Measurements from ENCODE around the gene AFF3.

DNA sequence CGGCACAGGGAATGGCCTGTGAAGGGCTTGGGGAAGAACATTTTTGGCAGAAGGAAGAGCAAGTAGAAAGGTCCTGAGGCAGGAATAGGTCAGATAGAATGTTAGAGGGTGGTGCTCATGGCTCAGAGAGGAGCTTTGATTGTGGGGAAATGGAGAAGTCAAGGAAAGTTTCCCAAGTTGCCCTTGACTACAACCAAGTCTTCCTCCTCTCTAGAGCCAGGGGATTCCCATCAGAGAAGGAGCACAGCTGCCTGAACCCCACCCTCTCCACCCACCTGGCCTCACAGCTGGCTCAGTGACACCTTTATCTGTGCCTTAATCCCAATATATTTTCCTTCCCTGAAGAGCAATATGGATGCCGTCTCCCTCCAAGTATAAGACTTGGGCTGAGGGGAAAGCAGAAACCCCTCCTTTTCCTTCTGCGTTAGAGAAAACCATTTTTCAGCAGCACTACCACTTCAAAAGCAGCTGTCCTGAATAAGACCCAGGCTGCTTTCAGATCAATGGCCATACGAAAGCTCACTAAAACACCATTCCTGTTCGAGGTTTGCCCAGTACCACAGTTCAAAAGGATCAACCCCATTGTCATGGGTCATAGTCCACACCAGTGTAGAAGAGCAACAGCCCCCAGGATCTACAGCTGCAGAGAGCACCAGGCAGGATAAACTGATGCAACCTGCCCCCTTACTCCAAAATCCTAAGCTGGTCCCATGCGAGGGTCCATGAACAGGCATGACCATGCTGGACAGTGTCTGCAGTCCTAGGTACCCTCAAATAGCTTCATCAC lies 199.6 kb downstream of the AFF3 start:
- TF ChIP-seq, protein P1, sequence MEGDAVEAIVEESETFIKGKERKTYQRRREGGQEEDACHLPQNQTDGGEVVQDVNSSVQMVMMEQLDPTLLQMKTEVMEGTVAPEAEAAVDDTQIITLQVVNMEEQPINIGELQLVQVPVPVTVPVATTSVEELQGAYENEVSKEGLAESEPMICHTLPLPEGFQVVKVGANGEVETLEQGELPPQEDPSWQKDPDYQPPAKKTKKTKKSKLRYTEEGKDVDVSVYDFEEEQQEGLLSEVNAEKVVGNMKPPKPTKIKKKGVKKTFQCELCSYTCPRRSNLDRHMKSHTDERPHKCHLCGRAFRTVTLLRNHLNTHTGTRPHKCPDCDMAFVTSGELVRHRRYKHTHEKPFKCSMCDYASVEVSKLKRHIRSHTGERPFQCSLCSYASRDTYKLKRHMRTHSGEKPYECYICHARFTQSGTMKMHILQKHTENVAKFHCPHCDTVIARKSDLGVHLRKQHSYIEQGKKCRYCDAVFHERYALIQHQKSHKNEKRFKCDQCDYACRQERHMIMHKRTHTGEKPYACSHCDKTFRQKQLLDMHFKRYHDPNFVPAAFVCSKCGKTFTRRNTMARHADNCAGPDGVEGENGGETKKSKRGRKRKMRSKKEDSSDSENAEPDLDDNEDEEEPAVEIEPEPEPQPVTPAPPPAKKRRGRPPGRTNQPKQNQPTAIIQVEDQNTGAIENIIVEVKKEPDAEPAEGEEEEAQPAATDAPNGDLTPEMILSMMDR (IDR thresholded peaks at IDR 0.05) = no peak
- TF ChIP-seq POLR2A (IDR thresholded peaks at IDR 0.05) (no peak), EP300 (IDR thresholded peaks at IDR 0.05) (no peak), POLR2AphosphoS5 (IDR thresholded peaks at IDR 0.05) (no peak)
